Hepatocyte (in vitro differentiated cells): ENCODE results near the gene DHRS7C. TPM values are rescaled to one million over a fixed set of nuclear protein-coding genes. Genes with fewer than 3 reads are reported as not detected.

Source experiments
- DNase-seq: peaks from one replicate; pipeline ENCODE4 v3.0.0-alpha.2; 2016; ENCODE audit warnings: low spot score
- H2AFZ ChIP-seq: fragments of 200-600 bp; sonication (generic); 2 replicates; pipeline ENCODE4 v1.6.0; 2016; ENCODE audit warnings: antibody characterized with exemption, mild to moderate bottlenecking
- H3K27ac ChIP-seq: fragments of 200-600 bp; sonication (generic); 2 replicates; pipeline ENCODE4 v1.5.1; 2016; ENCODE audit warnings: mild to moderate bottlenecking
- H3K27me3 ChIP-seq: fragments of 200-600 bp; sonication (generic); 2 replicates; pipeline ENCODE4 v1.6.1; 2016
- H3K36me3 ChIP-seq: fragments of 200-600 bp; sonication (generic); replicated peaks from 2 replicates; pipeline ENCODE4 v1.5.1; 2016; ENCODE audit warnings: low read depth; ENCODE audit not compliant: insufficient read depth
- H3K4me1 ChIP-seq: fragments of 200-600 bp; sonication (generic); 2 replicates; pipeline ENCODE4 v1.5.1; 2016; ENCODE audit warnings: mild to moderate bottlenecking, moderate library complexity; ENCODE audit not compliant: insufficient read depth
- H3K4me2 ChIP-seq: fragments of 200-600 bp; sonication (generic); 2 replicates; pipeline ENCODE4 v1.6.0; 2016
- H3K4me3 ChIP-seq: fragments of 200-600 bp; sonication (generic); 2 replicates; pipeline ENCODE4 v1.5.1; 2016; ENCODE audit warnings: mild to moderate bottlenecking
- H3K79me2 ChIP-seq: fragments of 200-600 bp; sonication (generic); 2 replicates; pipeline ENCODE4 v1.6.0; 2017; ENCODE audit warnings: mild to moderate bottlenecking
- H3K9me2 ChIP-seq: fragments of 200-600 bp; sonication (generic); replicated peaks from 2 replicates; pipeline ENCODE4 v1.6.0; 2017; ENCODE audit warnings: mild to moderate bottlenecking; ENCODE audit not compliant: insufficient read depth
- H3K9me3 ChIP-seq: fragments of 200-600 bp; sonication (generic); 2 replicates; pipeline ENCODE4 v1.5.1; 2016; ENCODE audit warnings: low read depth, mild to moderate bottlenecking
- H4K20me1 ChIP-seq: fragments of 200-600 bp; sonication (generic); 2 replicates; pipeline ENCODE4 v1.6.0; 2016; ENCODE audit warnings: mild to moderate bottlenecking; ENCODE audit not compliant: insufficient read depth, poor library complexity, severe bottlenecking
- CTCF ChIP-seq: fragments of 200-600 bp; sonication (generic); IDR thresholded peaks from 2 replicates; pipeline ENCODE4 v1.5.1; 2016; ENCODE audit warnings: antibody characterized with exemption, mild to moderate bottlenecking; ENCODE audit not compliant: poor library complexity
- EZH2 ChIP-seq: fragments of 200-600 bp; sonication (generic); IDR thresholded peaks from 2 replicates; pipeline ENCODE4 v1.6.1; 2016; ENCODE audit warnings: antibody characterized with exemption, mild to moderate bottlenecking, borderline replicate concordance
- EZH2phosphoT487 ChIP-seq: fragments of 200-600 bp; sonication (generic); IDR thresholded peaks from one replicate; pipeline ENCODE4 v1.6.1; 2018; ENCODE audit warnings: antibody characterized with exemption, mild to moderate bottlenecking, low read depth, moderate library complexity; ENCODE audit not compliant: unreplicated experiment, severe bottlenecking
- WGBS: methylation state at CpG from one replicate; pipeline ENCODE4 v1.1.6; 2016; ENCODE audit warnings: low lambda C conversion rate; ENCODE audit errors: missing lambda C conversion rate; 5-methylcytosine and 5-hydroxymethylcytosine counted together
- polyA plus RNA-seq: library from polyadenylated mRNA; unstranded; fragments of >200 nt; fragmentation: Nextera tagmentation; extraction: Ambion mirVana; gene quantifications from 2 replicates; pipeline ENCODE4 v1.2.1, GENCODE V29; 2016
- total RNA-seq: library from RNA; depleted of rRNA; stranded (reverse); fragments of >200 nt; gene quantifications from 2 replicates; pipeline ENCODE4 v1.2.3, GENCODE V29; 2014

The DHRS7C gene
- total and polyA plus RNA-seq, 2 experiments from 2014 or later, result 0.19 TPM; not detected in 1

- no peaks in the 10 kb centered on the region for H3K79me2 ChIP-seq
- H3K9me2 ChIP-seq, result no peaks in the 10 kb centered on the region
- no peak overlapping the region for H3K27ac ChIP-seq
- no peaks in the 10 kb centered on the region for H3K36me3 ChIP-seq
- H3K4me2 ChIP-seq, result no peak overlapping the region
- no peaks in the 10 kb centered on the region for H3K9me3 ChIP-seq
- 72% methylated on average over 13 of the region's 13 CpGs for WGBS
- no peak for DNase-seq
- TF ChIP-seq CTCF (no peak), EZH2phosphoT487 (no peak), EZH2 (no peak)
- H2AFZ ChIP-seq, result no peak overlapping the region
- H3K27me3 ChIP-seq, result no peaks in the 10 kb centered on the region
- no peak overlapping the region for H3K4me3 ChIP-seq
- H3K4me1 ChIP-seq, result no peaks in the 10 kb centered on the region
- no peaks in the 10 kb centered on the region for H4K20me1 ChIP-seq
These were observed 10.9 kb upstream of the DHRS7C start for GRCh38 chr17:9802294-9802693.

- Histone ChIP-seq H3K4me2 (no peak overlapping the region), H3K4me3 (no peak overlapping the region), H4K20me1 (no peaks in the 10 kb centered on the region), H3K4me1 (no peaks in the 10 kb centered on the region), H3K36me3 (no peaks in the 10 kb centered on the region), H3K79me2 (no peaks in the 10 kb centered on the region), H3K9me3 (no peaks in the 10 kb centered on the region), H3K27me3 (no peaks in the 10 kb centered on the region), H3K27ac (no peak overlapping the region), H3K9me2 (no peaks in the 10 kb centered on the region), H2AFZ (no peak overlapping the region)
- DNase-seq, result no peak
- TF ChIP-seq EZH2phosphoT487 (no peak), EZH2 (no peak), CTCF (no peak)
- 65% methylated on average over 2 of the region's 2 CpGs for WGBS
These were observed 10.1 kb upstream of the DHRS7C start for GRCh38 chr17:9801505-9801904.

- no peak for DNase-seq
These were observed 7.3 kb upstream of the DHRS7C start for GRCh38 chr17:9798724-9799123.

More at GRCh38 chr17:9798724-9799123, 7.3 kb upstream of the DHRS7C start:
- no peak overlapping the region for H3K27ac ChIP-seq
- H3K9me3 ChIP-seq, result no peaks in the 10 kb centered on the region
- WGBS, result 82% methylated on average over 7 of the region's 7 CpGs
- no peaks in the 10 kb centered on the region for H3K9me2 ChIP-seq
- H4K20me1 ChIP-seq, result no peaks in the 10 kb centered on the region
- H3K27me3 ChIP-seq, result no peaks in the 10 kb centered on the region
- no peak overlapping the region for H3K4me3 ChIP-seq
- no peaks in the 10 kb centered on the region for H3K79me2 ChIP-seq
- no peak overlapping the region for H2AFZ ChIP-seq
- no peak for TF ChIP-seq EZH2phosphoT487
- no peak for TF ChIP-seq CTCF
- TF ChIP-seq EZH2, result no peak
- H3K4me1 ChIP-seq, result no peaks in the 10 kb centered on the region
- H3K4me2 ChIP-seq, result no peak overlapping the region
- H3K36me3 ChIP-seq, result no peaks in the 10 kb centered on the region
